Endodermal cell (in vitro differentiated cells): Measurements from ENCODE around the gene ZYX. TPM values are rescaled to one million over a fixed set of nuclear protein-coding genes. Genes with fewer than 3 reads are reported as not detected.

Experiments used
- DNase-seq: peaks from one replicate; pipeline ENCODE4 v3.0.0-alpha.2; 2017
- H3K27ac ChIP-seq: 2 replicates; pipeline ENCODE4 v1.5.1; 2013; ENCODE audit warnings: mild to moderate bottlenecking, low read depth, low read length, moderate library complexity
- H3K27me3 ChIP-seq: 2 replicates; pipeline ENCODE4 v1.6.1; 2013; ENCODE audit warnings: mild to moderate bottlenecking, low read length, moderate library complexity; ENCODE audit not compliant: insufficient read depth, control insufficient read depth, poor library complexity, severe bottlenecking
- H3K36me3 ChIP-seq: 2 replicates; pipeline ENCODE4 v1.7.0; 2013; ENCODE audit warnings: mild to moderate bottlenecking, low read length, moderate library complexity; ENCODE audit not compliant: control insufficient read depth, insufficient read depth
- H3K4me1 ChIP-seq: one replicate; pipeline ENCODE4 v1.7.0; 2013; ENCODE audit warnings: low read length; ENCODE audit not compliant: control insufficient read depth, insufficient read depth
- H3K4me3 ChIP-seq: 2 replicates; pipeline ENCODE4 v1.5.1; 2013; ENCODE audit warnings: mild to moderate bottlenecking, low read length, moderate library complexity
- H3K9ac ChIP-seq: 2 replicates; pipeline ENCODE4 v1.6.1; 2013; ENCODE audit warnings: mild to moderate bottlenecking, low read length, moderate library complexity; ENCODE audit not compliant: poor library complexity, severe bottlenecking; ENCODE audit errors: extremely low read depth
- H3K9me3 ChIP-seq: 2 replicates; pipeline ENCODE4 v1.6.1; 2013; ENCODE audit warnings: mild to moderate bottlenecking, low read length, moderate library complexity; ENCODE audit not compliant: control insufficient read depth
- H3K27ac Mint-ChIP-seq: 2 replicates; pipeline ENCODE4 v1.8.0; 2020; ENCODE audit warnings: mixed read lengths
- H3K27me3 Mint-ChIP-seq: 2 replicates; pipeline ENCODE4 v1.8.0; 2021; ENCODE audit warnings: mild to moderate bottlenecking, mixed read lengths; ENCODE audit not compliant: insufficient read depth
- H3K36me3 Mint-ChIP-seq: 2 replicates; pipeline ENCODE4 v1.8.0; 2020; ENCODE audit warnings: low read depth, mixed read lengths
- H3K4me1 Mint-ChIP-seq: 2 replicates; pipeline ENCODE4 v1.8.0; 2020; ENCODE audit warnings: mixed read lengths
- H3K4me3 Mint-ChIP-seq: 2 replicates; pipeline ENCODE4 v1.8.0; 2020; ENCODE audit warnings: mild to moderate bottlenecking, moderate library complexity, mixed read lengths
- H3K9me3 Mint-ChIP-seq: 2 replicates; pipeline ENCODE4 v1.8.0; 2020; ENCODE audit warnings: mild to moderate bottlenecking, mixed read lengths
- CTCF ChIP-seq: fragments of 200-600 bp; sonication (generic); conservative IDR thresholded peaks from 2 replicates; pipeline ENCODE4 v1.5.0; 2021; ENCODE audit warnings: antibody characterized with exemption, mild to moderate bottlenecking
- WGBS, 2 experiments: methylation state at CpG; one replicate each; pipeline versions ENCODE4 v1.1.5 to v1.1.7; 2013; ENCODE audit warnings: missing lambda C conversion rate in 2 of 2, mixed read lengths in 1 of 2; ENCODE audit not compliant: insufficient coverage in 1 of 2, insufficient read length in 1 of 2; 5-methylcytosine and 5-hydroxymethylcytosine counted together
- total RNA-seq, 2 donors: library from RNA; stranded (reverse); fragmentation: NEBNext Ultra II Directional in 1 of 2; extraction: Animal tissue kit (Norgen Biotek cat#: 25700) in 1 of 2; gene quantifications; 2 replicates in 1 of 2; 3 replicates in 1 of 2; pipeline ENCODE4 v1.2.1, GENCODE V29; 2021

ZYX gene
- total RNA-seq, 2 donors from 2014 or later = 127 to 161 TPM

GRCh38 chr7:143389316-143390103 is 8.4 kb downstream of the ZYX start:
- Histone ChIP-seq H3K27ac (no peak overlapping the region), H3K4me1 (no peaks in the 10 kb centered on the region), H3K4me3 (no peak overlapping the region), H3K36me3 (peaks cover 77% of the 10 kb centered on the region), H3K27me3 (no peaks in the 10 kb centered on the region), H3K9me3 (no peaks in the 10 kb centered on the region), H3K9ac (no peak overlapping the region)
- Mint-ChIP-seq H3K27ac (peak overlapping the region; percentile 78), H3K4me1 (no peaks in the 10 kb centered on the region), H3K27me3 (no peaks in the 10 kb centered on the region), H3K36me3 (peaks cover 52% of the 10 kb centered on the region), H3K9me3 (no peaks in the 10 kb centered on the region), H3K4me3 (no peak overlapping the region)
- WGBS, 2 experiments = 91 to 93% methylated on average over 13 to 15 of the region's 15 CpGs
- peak; percentile 30 for TF ChIP-seq CTCF
- DNase-seq = peak; percentile 46

- Histone ChIP-seq H3K9me3 (no peaks in the 10 kb centered on the region), H3K27me3 (no peaks in the 10 kb centered on the region), H3K4me3 (no peak overlapping the region), H3K27ac (no peak overlapping the region), H3K9ac (no peak overlapping the region), H3K4me1 (no peaks in the 10 kb centered on the region), H3K36me3 (peaks cover 71% of the 10 kb centered on the region)
- 93 to 97% methylated on average over 6 to 10 of the region's 10 CpGs for WGBS, 2 experiments
- H3K27ac Mint-ChIP-seq = peak overlapping the region; percentile 78
- H3K36me3 Mint-ChIP-seq = peaks cover 60% of the 10 kb centered on the region
- no peaks in the 10 kb centered on the region for H3K9me3 Mint-ChIP-seq
- no peak for TF ChIP-seq CTCF
- no peaks in the 10 kb centered on the region for H3K27me3 Mint-ChIP-seq
- H3K4me1 Mint-ChIP-seq = no peaks in the 10 kb centered on the region
- H3K4me3 Mint-ChIP-seq = no peak overlapping the region
- peak; percentile 58 for DNase-seq
Measured at GRCh38 chr7:143390104-143390772, 9.1 kb downstream of the ZYX start.

GRCh38 chr7:143390773-143391317 is 9.7 kb downstream of the ZYX start:
- Histone ChIP-seq H3K36me3 (peaks cover 65% of the 10 kb centered on the region), H3K27ac (no peak overlapping the region), H3K4me3 (no peak overlapping the region), H3K4me1 (no peaks in the 10 kb centered on the region), H3K27me3 (no peaks in the 10 kb centered on the region), H3K9me3 (no peaks in the 10 kb centered on the region), H3K9ac (no peak overlapping the region)
- Mint-ChIP-seq H3K9me3 (no peaks in the 10 kb centered on the region), H3K27ac (no peak overlapping the region), H3K27me3 (no peaks in the 10 kb centered on the region), H3K36me3 (peaks cover 63% of the 10 kb centered on the region), H3K4me3 (no peak overlapping the region), H3K4me1 (no peaks in the 10 kb centered on the region)
- 92 to 94% methylated on average over 6 to 9 of the region's 9 CpGs for WGBS, 2 experiments
- no peak for TF ChIP-seq CTCF
- DNase-seq = peak; percentile 52
